H54 (cell line): Measurements from ENCODE around the gene LINC01488.

Experiments used
- DNase-seq: peaks from one replicate; pipeline ENCODE4 v3.0.0; 2011; ENCODE audit warnings: low spot score, mixed read lengths; ENCODE audit not compliant: insufficient read length
- FAIRE-seq: peaks from 3 replicates; lab custom pipeline; 2011; peaks lifted over from hg19 to GRCh38; lab: Jason Lieb, UNC
- POLR2A ChIP-seq: IDR thresholded peaks from 2 replicates; pipeline ENCODE4 v1.6.1; 2011; ENCODE audit warnings: low read depth, mild to moderate bottlenecking, low read length

LINC01488 gene

DNA sequence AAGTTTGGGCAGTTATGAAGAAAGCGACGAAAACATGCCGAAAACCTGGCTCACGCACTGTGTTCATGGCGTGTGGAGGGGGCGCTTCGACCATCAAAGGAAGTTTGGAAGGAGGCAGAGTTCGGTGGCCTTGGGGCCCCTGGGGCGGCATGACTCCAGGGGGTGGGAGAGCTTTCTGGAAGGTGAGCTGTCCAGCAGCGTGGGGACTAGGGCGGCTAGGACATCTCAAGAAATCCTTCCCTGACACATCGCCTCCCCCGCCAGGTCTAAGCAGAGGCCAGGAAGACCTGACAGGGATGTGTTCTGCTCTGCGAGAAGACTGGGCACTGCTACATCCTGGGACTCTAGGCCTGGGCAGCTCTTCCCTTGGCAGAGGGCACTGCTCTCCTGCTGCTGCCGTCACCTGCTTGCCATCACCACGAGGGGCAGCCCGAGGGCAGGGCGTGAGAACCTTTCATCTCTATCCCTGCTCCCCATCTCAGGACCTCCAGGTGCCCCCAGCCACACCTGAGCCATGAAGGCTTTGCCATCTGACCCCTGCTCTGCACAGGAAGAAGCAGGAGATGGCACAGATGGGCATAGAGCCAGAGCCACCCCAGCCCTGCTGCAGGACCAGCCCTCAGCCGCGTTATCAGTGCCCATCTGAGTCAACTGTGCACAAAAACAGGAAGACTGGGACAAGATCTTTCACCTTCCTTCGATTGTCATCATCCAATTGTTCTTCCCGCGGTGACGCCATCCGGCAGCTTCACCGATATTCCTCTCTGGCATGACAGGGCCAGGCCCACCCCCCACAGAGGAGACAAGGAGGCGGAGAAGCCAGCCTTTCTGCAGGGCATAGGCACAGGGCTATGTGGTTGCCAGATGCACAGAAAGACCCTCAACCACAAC is 12.7 kb downstream of the LINC01488 start:
- FAIRE-seq (no peak), DNase-seq (no peak)
- TF ChIP-seq POLR2A, result no peak

GRCh38 chr11:69494851-69495250 is 13.4 kb downstream of the LINC01488 start:
- no peak for TF ChIP-seq POLR2A
- no peak for FAIRE-seq
- DNase-seq, result no peak

GRCh38 chr11:69495441-69496201 is 14.2 kb downstream of the LINC01488 start:
- no peak for TF ChIP-seq POLR2A
- FAIRE-seq, result no peak
- DNase-seq, result no peak

DNA sequence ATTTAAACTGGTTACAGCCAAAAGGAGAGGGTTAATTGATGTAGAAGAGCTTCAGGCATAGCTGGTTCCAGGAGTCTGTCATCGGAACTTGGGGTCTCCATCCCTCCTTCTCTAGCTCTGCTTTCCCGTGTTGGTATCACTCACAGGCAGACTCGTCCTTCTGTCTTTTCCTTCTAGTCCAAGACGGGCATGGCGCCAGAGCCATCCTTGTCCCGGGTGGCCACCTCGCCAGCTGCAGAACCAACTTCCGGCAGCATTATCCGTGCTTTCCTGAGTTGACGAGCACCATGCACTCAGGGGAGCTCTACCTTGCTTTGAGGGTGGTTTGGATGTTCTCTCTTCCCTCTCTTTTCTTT is 14.7 kb downstream of the LINC01488 start:
- DNase-seq (no peak), FAIRE-seq (no peak)
- no peak for TF ChIP-seq POLR2A

- no peak for DNase-seq
- no peak for FAIRE-seq
- TF ChIP-seq POLR2A, result no peak
Observed at GRCh38 chr11:69496631-69497220, 15.3 kb downstream of the LINC01488 start.

DNA sequence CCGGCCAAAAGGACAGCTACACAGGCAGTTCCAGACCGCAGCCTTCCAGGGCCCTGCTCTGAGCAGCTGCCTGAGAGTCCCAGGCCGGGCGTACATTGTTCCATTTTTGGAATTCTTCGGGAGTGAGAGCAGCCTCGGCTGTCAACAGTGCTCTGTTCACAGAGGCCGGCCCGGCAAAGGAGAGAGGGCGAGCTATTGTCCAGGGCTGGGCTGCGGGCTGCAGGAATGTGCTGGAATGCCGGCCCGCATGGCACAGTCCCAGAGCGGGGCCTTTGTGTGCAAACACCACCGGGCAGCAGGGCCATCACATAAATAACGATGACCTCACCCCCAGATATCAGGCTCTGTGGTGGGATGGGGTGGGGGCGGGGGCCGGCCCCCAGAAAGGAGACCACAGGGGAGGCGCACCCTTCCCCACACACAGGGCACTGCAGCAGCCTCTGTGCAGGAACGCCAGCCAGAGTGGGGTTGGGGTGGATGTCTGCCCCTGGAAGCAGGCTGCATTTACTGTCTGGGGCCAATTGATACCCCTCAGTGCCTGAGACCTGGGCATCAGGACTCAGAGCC is 15.8 kb downstream of the LINC01488 start:
- DNase-seq, result peak; percentile 97
- no peak for TF ChIP-seq POLR2A
- FAIRE-seq, result no peak

GRCh38 chr11:69498614-69499175 is 17.2 kb downstream of the LINC01488 start:
- DNase-seq (no peak), FAIRE-seq (no peak)
- no peak for TF ChIP-seq POLR2A

DNA sequence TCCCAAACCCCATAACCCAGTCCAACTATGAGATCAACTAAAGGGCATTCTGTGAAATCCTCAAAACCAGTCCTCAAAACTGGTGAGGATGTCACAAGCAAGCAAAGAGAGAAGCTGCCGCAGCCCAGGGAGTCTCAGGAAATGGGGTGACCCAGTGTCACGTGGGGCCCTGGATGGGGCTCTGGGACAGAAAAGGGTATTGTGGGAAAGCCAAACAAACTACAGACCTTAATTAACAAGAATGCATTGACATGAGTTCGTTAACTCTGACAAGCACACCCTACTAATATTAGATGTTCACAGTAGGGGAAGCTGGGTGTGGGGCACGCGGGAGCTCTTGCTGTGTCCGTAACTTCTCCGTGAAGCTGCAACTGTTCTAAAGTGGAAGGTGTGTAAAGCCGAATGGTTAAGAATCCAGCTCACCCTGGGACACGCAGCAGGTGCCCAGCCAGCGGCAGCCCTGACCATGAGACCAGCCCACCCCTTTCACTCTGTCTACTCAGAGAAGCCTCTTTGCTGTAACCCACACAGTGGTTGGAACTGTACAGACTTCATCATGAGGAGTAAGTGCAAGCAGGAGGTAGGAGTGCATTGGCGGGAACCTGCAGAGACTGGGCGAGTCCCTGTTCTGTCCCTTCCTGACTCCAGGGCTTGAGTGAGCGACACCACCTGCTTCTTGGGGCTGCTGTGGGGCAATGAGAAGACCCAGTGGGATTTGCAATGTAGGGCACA is 17.9 kb downstream of the LINC01488 start:
- no peak for DNase-seq
- no peak for FAIRE-seq

DNA sequence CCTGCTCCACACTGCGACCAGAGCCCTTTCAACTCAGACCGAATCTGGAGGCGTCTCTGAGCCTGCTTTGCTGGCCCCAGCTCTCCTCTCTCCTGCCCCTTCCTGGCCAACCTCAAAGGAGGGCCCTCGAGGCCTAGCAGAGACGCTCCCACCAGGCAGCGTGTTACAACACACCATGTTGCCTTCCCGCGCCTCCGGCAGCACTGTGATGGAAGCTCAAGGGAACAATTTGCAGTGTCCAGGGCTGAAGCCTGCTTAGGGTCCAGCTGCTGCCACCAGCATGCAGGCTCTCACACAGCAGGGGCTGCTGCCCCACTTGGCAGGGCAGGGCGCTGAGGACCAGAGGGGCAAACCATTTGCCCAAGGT is 18.4 kb downstream of the LINC01488 start:
- DNase-seq (no peak), FAIRE-seq (no peak)
- no peak for TF ChIP-seq POLR2A

More for the DNA sequence above, 17.9 kb downstream of the LINC01488 start:
- no peak for TF ChIP-seq POLR2A

DNA sequence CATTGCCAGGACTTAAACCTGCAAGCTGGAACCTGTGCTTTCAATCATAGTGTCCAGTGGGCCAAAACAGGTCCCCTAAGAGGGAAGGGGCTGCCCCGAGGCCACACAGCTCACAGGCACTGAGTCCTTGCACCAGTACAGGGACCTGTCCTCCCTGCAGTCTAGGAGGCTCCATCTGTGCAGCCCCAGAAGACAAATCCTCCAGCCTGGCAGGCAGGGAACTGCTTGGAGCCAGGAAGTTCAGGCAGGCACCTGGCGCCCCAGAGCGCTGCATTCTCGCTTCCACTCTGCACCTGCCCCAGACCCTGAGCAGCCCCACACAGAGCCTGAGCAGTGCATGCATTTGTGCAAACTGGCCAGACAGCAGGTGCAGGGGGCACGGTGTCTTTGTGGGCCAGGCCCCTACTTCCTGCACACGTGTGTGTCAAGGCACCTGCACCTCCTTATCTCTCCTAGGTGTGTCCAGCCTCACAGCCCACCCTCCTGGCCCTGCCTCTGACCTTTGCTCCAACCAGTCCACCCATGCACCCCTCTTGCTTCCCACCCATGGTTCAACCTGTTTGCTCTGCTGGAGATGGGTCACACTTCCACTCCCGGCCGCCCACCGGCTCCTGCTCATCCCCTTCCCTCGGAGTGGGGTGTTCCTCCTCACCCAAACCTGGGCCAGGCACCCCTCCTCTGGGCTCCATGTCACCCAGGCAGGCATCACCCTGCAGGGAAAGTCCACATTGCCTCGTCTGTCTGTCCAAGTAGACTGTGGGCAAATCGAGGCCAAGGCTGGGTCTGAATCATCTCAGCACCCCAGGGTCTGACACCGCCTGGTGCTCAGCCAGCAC is 19.0 kb downstream of the LINC01488 start:
- no peak for DNase-seq
- FAIRE-seq, result no peak
- TF ChIP-seq POLR2A, result no peak

DNA sequence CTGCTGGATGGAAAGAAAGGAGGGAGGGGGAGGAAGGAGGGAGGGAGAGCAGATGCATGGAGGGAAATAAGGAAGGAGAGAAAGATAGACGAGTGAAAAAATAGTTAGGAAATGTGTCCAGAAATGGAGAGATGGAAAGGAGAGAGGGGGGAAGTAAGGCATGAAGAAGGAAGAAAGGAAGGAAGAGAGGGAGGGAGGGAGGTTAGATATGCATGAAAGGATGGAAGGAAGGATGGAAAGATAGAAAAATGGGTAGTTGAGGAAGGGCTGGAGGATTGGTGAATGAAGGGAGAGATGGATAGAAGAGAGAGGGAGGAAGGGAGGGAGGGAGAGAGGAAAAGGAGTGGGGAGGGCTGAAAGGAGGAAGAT is 19.6 kb downstream of the LINC01488 start:
- no peak for TF ChIP-seq POLR2A
- FAIRE-seq (no peak), DNase-seq (no peak)
